ENCODE measurements around the gene RAD51B. TPM values are rescaled to one million over a fixed set of nuclear protein-coding genes. Genes with fewer than 3 reads are reported as not detected.
A peak's percentile ranks its signal among the peaks of the same experiment; 100 is the strongest.
"Not testable (repeated sequence)": the region's sequence is repeated elsewhere in the genome, so short reads cannot be mapped to it uniquely, and the experiment has no call there.

RAD51B gene
- total RNA-seq, 1 donor from 2014 or later, result 28.5 TPM

DNA sequence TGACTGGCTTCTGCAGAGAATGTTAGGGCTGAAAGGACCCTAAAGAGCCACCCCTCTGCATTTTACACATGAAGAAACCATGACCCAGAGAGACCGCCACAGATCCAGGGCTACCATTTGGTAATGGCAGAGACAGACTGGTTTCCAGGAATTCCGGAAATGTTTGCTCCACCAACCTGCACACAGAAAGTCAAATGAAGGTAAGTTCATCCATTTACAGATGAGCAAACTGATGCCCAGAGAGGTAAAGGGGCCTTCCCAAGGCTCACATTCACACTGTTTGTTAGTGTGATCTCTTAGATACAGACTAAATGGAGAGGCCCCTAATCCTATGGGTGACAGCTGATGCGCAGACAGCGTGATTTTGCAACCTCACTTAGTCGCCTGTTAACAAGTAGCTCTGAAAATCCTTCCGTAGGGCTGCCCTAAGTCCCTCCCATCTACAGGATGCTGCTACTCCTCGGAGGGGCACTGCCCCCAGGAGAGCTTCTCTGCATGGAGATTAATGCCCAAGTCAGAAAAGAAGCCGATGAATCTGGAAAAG is 939.5 kb downstream of the RAD51B start:
- intact Hi-C loops (cut with DNase I), result no loop called here
- H3K27ac ChIP-seq, result no peak overlapping the region
- H3K4me3 ChIP-seq, result no peak overlapping the region
- H3K27me3 ChIP-seq, result no peaks in the 10 kb centered on the region
- H3K36me3 ChIP-seq, result no peaks in the 10 kb centered on the region
- DNase-seq (ENCODE audit: extremely low spot score in 2 of 2), result no peak
- no peaks in the 10 kb centered on the region for H3K9me3 ChIP-seq
- H3K4me1 ChIP-seq, result peaks cover 44% of the 10 kb centered on the region
- no peak for TF ChIP-seq POLR2AphosphoS5 (IDR thresholded peaks at IDR 0.05; ENCODE audit: insufficient read depth in 1 of 2, low read depth in 1 of 2)
- TF ChIP-seq, protein P1, sequence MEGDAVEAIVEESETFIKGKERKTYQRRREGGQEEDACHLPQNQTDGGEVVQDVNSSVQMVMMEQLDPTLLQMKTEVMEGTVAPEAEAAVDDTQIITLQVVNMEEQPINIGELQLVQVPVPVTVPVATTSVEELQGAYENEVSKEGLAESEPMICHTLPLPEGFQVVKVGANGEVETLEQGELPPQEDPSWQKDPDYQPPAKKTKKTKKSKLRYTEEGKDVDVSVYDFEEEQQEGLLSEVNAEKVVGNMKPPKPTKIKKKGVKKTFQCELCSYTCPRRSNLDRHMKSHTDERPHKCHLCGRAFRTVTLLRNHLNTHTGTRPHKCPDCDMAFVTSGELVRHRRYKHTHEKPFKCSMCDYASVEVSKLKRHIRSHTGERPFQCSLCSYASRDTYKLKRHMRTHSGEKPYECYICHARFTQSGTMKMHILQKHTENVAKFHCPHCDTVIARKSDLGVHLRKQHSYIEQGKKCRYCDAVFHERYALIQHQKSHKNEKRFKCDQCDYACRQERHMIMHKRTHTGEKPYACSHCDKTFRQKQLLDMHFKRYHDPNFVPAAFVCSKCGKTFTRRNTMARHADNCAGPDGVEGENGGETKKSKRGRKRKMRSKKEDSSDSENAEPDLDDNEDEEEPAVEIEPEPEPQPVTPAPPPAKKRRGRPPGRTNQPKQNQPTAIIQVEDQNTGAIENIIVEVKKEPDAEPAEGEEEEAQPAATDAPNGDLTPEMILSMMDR (IDR thresholded peaks at IDR 0.05), result no peak

DNA sequence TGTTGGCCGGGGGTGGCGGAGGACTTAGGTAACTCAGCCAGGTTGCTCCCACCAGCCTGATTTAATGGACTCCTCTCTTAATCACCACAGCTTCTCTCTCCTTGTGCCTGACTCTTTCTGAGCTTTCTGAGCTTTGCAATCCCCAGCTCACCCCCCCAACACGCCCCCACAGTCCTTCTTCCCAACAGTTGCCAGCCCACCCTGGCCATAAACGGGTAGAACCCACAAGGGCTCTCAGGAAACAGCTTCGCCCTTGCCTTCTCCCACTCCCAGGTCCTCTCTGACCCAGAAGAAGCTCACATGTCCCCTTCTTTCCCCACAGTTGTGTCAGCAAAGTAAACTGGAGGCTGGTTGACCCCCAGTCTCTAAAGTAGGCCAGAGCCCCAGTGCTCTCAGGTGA is 940.4 kb downstream of the RAD51B start:
- Histone ChIP-seq H3K9me3 (no peaks in the 10 kb centered on the region), H3K4me3 (no peak overlapping the region), H3K36me3 (no peaks in the 10 kb centered on the region), H3K4me1 (peaks cover 44% of the 10 kb centered on the region), H3K27me3 (no peaks in the 10 kb centered on the region), H3K27ac (no peak overlapping the region)
- DNase-seq (ENCODE audit: extremely low spot score in 2 of 2), result no peak
- TF ChIP-seq POLR2A (IDR thresholded peaks at IDR 0.05) (no peak), POLR2AphosphoS5 (IDR thresholded peaks at IDR 0.05; ENCODE audit: insufficient read depth in 1 of 2, low read depth in 1 of 2) (no peak)
- TF ChIP-seq, protein P1 (IDR thresholded peaks at IDR 0.05), result no peak
- intact Hi-C loops (cut with DNase I), result no loop called here

DNA sequence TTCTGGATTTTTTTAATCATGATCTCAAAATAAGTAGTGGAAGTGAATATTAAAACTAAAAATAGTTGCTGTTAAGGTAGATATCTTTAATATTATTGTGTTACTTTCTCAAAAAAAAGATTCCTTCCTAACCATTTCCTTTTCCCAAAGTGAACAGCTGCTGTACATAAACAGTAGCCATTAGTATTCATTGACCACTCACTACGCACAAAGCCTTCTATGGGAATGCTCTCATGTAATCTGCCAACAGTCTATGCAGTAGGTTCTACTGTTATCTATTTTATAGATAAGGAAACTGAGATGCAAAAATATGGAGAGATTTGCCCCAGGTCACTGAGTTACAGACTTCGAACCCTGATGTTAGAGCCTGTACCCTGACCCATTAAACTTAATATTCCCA is 941.2 kb downstream of the RAD51B start:
- intact Hi-C loops (cut with DNase I), result no loop called here
- DNase-seq (ENCODE audit: extremely low spot score in 2 of 2), result no peak
- Histone ChIP-seq H3K27ac (no peak overlapping the region), H3K27me3 (no peaks in the 10 kb centered on the region), H3K4me3 (no peak overlapping the region), H3K4me1 (peaks cover 41% of the 10 kb centered on the region), H3K9me3 (no peaks in the 10 kb centered on the region), H3K36me3 (no peaks in the 10 kb centered on the region)
- TF ChIP-seq POLR2A (IDR thresholded peaks at IDR 0.05) (no peak), POLR2AphosphoS5 (IDR thresholded peaks at IDR 0.05; ENCODE audit: insufficient read depth in 1 of 2, low read depth in 1 of 2) (no peak)
- TF ChIP-seq, protein P1 (IDR thresholded peaks at IDR 0.05), result no peak

DNA sequence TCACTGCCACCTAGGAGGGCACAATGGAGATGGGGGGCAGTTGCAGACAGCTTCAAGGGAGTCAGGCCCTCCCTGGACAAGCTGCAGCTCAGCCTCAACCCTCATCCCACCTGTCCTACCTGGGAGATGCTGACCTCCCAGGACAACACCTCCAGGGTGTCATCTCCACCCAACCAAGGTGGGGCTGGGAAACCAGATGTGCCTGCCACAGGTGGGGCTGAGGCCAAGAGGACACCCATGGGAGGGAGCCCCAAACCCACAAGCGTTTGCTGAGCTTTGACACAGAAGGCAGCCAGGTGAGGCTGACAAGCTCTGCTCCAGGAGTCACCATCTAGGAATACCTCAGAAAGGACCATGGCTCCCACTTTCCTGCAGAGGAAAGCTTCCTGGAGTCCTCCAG is 941.8 kb downstream of the RAD51B start:
- TF ChIP-seq, protein P1 (IDR thresholded peaks at IDR 0.05), result no peak
- TF ChIP-seq POLR2A (IDR thresholded peaks at IDR 0.05) (no peak), POLR2AphosphoS5 (IDR thresholded peaks at IDR 0.05; ENCODE audit: insufficient read depth in 1 of 2, low read depth in 1 of 2) (no peak)
- no peak for DNase-seq (ENCODE audit: extremely low spot score in 2 of 2)
- intact Hi-C loops (cut with DNase I), result no loop called here
- Histone ChIP-seq H3K36me3 (no peaks in the 10 kb centered on the region), H3K4me3 (no peak overlapping the region), H3K27me3 (no peaks in the 10 kb centered on the region), H3K27ac (no peak overlapping the region), H3K9me3 (no peaks in the 10 kb centered on the region), H3K4me1 (peaks cover 35% of the 10 kb centered on the region)

DNA sequence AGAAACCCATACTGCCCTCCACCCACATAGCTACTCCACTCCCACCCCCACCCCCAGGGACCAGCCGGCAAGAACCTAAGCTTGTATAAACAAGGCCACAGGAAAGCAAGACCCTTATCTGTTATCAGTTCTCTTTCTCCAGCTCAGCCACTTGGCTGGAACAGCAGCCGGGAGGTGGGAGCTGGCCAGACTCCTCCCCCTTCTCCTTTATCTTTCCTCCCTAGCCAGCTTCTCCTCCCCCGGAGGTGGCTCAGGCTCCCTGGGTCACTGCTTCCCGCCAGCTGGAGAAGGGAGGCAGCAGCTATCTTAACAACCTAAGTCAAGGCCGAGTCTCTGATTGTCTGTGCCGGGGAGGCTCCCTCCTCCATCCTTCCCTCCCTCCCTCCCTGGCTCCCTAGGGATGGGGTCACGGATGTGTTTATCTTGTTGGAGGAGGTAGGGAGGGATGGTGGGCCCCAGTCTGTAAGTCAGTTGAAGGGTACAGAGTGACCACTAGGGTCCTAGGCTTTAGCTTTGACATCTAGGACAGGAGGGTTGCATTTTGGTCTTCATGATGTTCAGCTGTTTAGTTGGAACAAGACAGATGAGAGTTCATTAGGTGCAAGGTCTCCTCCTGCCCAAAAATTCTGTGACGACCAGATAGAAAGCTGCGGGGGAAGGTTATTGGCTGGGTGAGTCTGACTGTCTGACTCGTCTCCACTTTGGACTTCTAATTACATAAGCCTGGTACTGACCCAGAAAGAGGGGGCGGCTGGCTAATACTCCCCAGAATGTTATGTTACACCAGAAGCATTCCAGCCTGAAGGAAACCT is 943.6 kb downstream of the RAD51B start:
- H3K27ac ChIP-seq, result peak overlapping the region; percentile 70
- no peak for TF ChIP-seq POLR2A (IDR thresholded peaks at IDR 0.05)
- peak in 1 of 2 donors; percentile 64 for TF ChIP-seq POLR2AphosphoS5 (IDR thresholded peaks at IDR 0.05; ENCODE audit: insufficient read depth in 1 of 2, low read depth in 1 of 2)
- TF ChIP-seq, protein P1 (IDR thresholded peaks at IDR 0.05), result no peak
- no peak overlapping the region for H3K4me3 ChIP-seq
- no peaks in the 10 kb centered on the region for H3K27me3 ChIP-seq
- peak in 1 of 2 donors; percentile 97 for DNase-seq (ENCODE audit: extremely low spot score in 2 of 2)
- no peaks in the 10 kb centered on the region for H3K36me3 ChIP-seq
- no peaks in the 10 kb centered on the region for H3K9me3 ChIP-seq
- intact Hi-C loops (cut with DNase I), result no loop called here
- peaks cover 23% of the 10 kb centered on the region for H3K4me1 ChIP-seq

DNA sequence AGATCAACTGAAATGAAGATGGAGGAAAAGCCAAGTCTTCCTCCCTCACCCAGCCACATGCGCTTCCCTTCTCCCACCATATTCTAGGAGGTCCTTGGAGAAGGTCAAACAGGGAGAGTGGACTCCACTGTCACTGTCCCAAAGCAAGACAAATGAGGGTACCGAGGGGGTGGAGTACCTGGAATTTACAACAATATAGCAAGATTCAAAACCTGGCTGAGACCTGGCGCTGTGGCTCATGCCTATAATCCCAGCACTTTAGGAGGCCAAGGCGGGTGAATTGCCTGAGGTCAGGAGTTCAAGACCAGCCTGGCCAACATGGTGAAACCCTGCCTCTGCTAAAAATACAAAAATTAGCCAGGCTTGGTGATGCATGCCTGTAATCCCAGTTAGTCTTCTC is 944.3 kb downstream of the RAD51B start:
- Histone ChIP-seq H3K4me1 (peaks cover 20% of the 10 kb centered on the region), H3K27ac (peak overlapping the region; percentile 70)
- intact Hi-C loops (cut with DNase I); H3K27me3 ChIP-seq; DNase-seq (ENCODE audit: extremely low spot score in 2 of 2); H3K9me3 ChIP-seq; H3K36me3 ChIP-seq; H3K4me3 ChIP-seq: not testable (repeated sequence)

Data from vagina (tissue), 2 donors.